Breast epithelium (tissue), 4 donors: ENCODE data around the gene CXCL1. TPM values are rescaled to one million over a fixed set of nuclear protein-coding genes. Genes with fewer than 3 reads are reported as not detected.

Experiments
- DNase-seq, 2 donors: peaks; one replicate each; pipeline ENCODE4 v3.0.0-alpha.2; 2019; ENCODE audit warnings: low spot score in 2 of 2
- H3K27ac ChIP-seq, 2 donors: fragments of 200-600 bp; sonication (generic) in 1 of 2; one replicate each; pipeline ENCODE4 v1.5.1; 2016 to 2019; ENCODE audit warnings: mild to moderate bottlenecking in 1 of 2
- H3K27me3 ChIP-seq, 2 donors: fragments of 200-600 bp; sonication (generic) in 1 of 2; one replicate each; pipeline versions ENCODE4 v1.5.1 to v1.6.0; 2017 to 2019; ENCODE audit warnings: control low read depth in 1 of 2, mild to moderate bottlenecking in 1 of 2
- H3K36me3 ChIP-seq: fragments of 200-600 bp; one replicate; pipeline ENCODE4 v1.5.1; 2019
- H3K4me1 ChIP-seq, 2 donors: fragments of 200-600 bp; sonication (generic); one replicate each; pipeline ENCODE4 v1.5.1; 2016 to 2019; ENCODE audit warnings: control low read depth in 1 of 2
- H3K4me3 ChIP-seq, 3 donors: fragments of 200-600 bp; sonication (generic); 1 replicate in 2 of 3; 2 replicates in 1 of 3; pipeline ENCODE4 v1.5.1; 2016 to 2019; ENCODE audit warnings: mild to moderate bottlenecking in 3 of 3, moderate library complexity in 2 of 3
- H3K9me3 ChIP-seq, 2 donors: fragments of 200-600 bp; sonication (generic) in 1 of 2; one replicate each; pipeline ENCODE4 v1.5.1; 2016 to 2019; ENCODE audit warnings: control low read depth in 1 of 2
- CTCF ChIP-seq, 3 donors: fragments of 450-650 bp; IDR thresholded peaks; one replicate each; pipeline ENCODE4 v1.5.1; 2016 to 2017; ENCODE audit warnings: antibody characterized with exemption in 3 of 3, mild to moderate bottlenecking in 3 of 3, moderate library complexity in 3 of 3
- POLR2A ChIP-seq: fragments of 450-650 bp; IDR thresholded peaks from one replicate; pipeline ENCODE4 v1.6.1; 2016; ENCODE audit warnings: antibody characterized with exemption, mild to moderate bottlenecking, moderate library complexity
- POLR2AphosphoS5 ChIP-seq, 3 donors: sonication (generic); formaldehyde crosslinking; IDR thresholded peaks; one replicate each; pipeline ENCODE4 v1.6.1; 2017; ENCODE audit warnings: antibody characterized with exemption in 3 of 3
- intact Hi-C: fragments of 100-400 bp; cut with DNase I; formaldehyde crosslinking; loops from one replicate; pipeline ENCODE4 v1.15.1; 2023; ENCODE audit warnings: low total_unique reads
- total RNA-seq, 3 donors: library from RNA; depleted of rRNA; stranded (reverse); fragments of >200 nt; gene quantifications; one replicate each; pipeline ENCODE4 v1.1.0, GENCODE V29; 2016

Gene CXCL1
- total RNA-seq, 3 donors from 2014 or later: 0.80 to 31.3 (median 17.7) TPM

- H3K9me3 ChIP-seq: no peaks in the 10 kb centered on the region
- intact Hi-C loops: no loop called here
- H3K27me3 ChIP-seq: no peaks in the 10 kb centered on the region
- no peak overlapping the region for H3K4me3 ChIP-seq
- H3K27ac ChIP-seq: no peak overlapping the region
- TF ChIP-seq POLR2A: no peak
- no peak for TF ChIP-seq POLR2AphosphoS5 (IDR thresholded peaks at IDR 0.05)
- TF ChIP-seq CTCF (IDR thresholded peaks at IDR 0.05): no peak
- no peak for DNase-seq
- no peaks in the 10 kb centered on the region for H3K4me1 ChIP-seq
- H3K36me3 ChIP-seq: no peaks in the 10 kb centered on the region
These were observed 12.7 kb upstream of the CXCL1 start for GRCh38 chr4:73856518-73856917.

GRCh38 chr4:73859614-73860088 lies 9.5 kb upstream of the CXCL1 start:
- H3K4me1 ChIP-seq: no peaks in the 10 kb centered on the region
- no peak overlapping the region for H3K4me3 ChIP-seq
- no peaks in the 10 kb centered on the region for H3K36me3 ChIP-seq
- H3K27ac ChIP-seq: no peak overlapping the region
- DNase-seq: no peak
- no peaks in the 10 kb centered on the region for H3K27me3 ChIP-seq
- H3K9me3 ChIP-seq: no peaks in the 10 kb centered on the region
- intact Hi-C loops: no loop called here
- TF ChIP-seq POLR2A: no peak
- TF ChIP-seq POLR2AphosphoS5 (IDR thresholded peaks at IDR 0.05): no peak
- TF ChIP-seq CTCF (IDR thresholded peaks at IDR 0.05): no peak

GRCh38 chr4:73860181-73860580 lies 9.0 kb upstream of the CXCL1 start:
- TF ChIP-seq CTCF (IDR thresholded peaks at IDR 0.05) (no peak), POLR2AphosphoS5 (IDR thresholded peaks at IDR 0.05) (no peak), POLR2A (no peak)
- Histone ChIP-seq H3K4me3 (no peak overlapping the region), H3K9me3 (no peaks in the 10 kb centered on the region), H3K27ac (no peak overlapping the region), H3K36me3 (no peaks in the 10 kb centered on the region), H3K4me1 (no peaks in the 10 kb centered on the region), H3K27me3 (no peaks in the 10 kb centered on the region)
- intact Hi-C loops: no loop called here
- no peak for DNase-seq

- intact Hi-C loops: no loop called here
- TF ChIP-seq POLR2A (no peak), CTCF (IDR thresholded peaks at IDR 0.05) (no peak), POLR2AphosphoS5 (IDR thresholded peaks at IDR 0.05) (no peak)
- Histone ChIP-seq H3K27me3 (no peaks in the 10 kb centered on the region), H3K36me3 (no peaks in the 10 kb centered on the region), H3K9me3 (no peaks in the 10 kb centered on the region), H3K4me1 (no peaks in the 10 kb centered on the region), H3K4me3 (no peak overlapping the region), H3K27ac (no peak overlapping the region)
- no peak for DNase-seq
These were observed 8.3 kb upstream of the CXCL1 start for GRCh38 chr4:73860917-73861316.

GRCh38 chr4:73862322-73862721 lies 6.9 kb upstream of the CXCL1 start:
- intact Hi-C loops: no loop called here
- H3K9me3 ChIP-seq: no peaks in the 10 kb centered on the region
- H3K27ac ChIP-seq: no peak overlapping the region
- no peaks in the 10 kb centered on the region for H3K27me3 ChIP-seq
- H3K36me3 ChIP-seq: no peaks in the 10 kb centered on the region
- no peak for DNase-seq
- TF ChIP-seq CTCF (IDR thresholded peaks at IDR 0.05) (no peak), POLR2A (no peak), POLR2AphosphoS5 (IDR thresholded peaks at IDR 0.05) (no peak)
- H3K4me1 ChIP-seq: no peaks in the 10 kb centered on the region
- H3K4me3 ChIP-seq: no peak overlapping the region
